Neutrophil (primary cell): Measurements from ENCODE around the gene NSL1.

ENCODE experiments used
- H3K27ac ChIP-seq: fragments of 200-600 bp; sonication (generic); 2 replicates; pipeline ENCODE4 v1.5.1; 2016; ENCODE audit warnings: mild to moderate bottlenecking, moderate library complexity
- H3K27me3 ChIP-seq: fragments of 200-600 bp; sonication (generic); 2 replicates; pipeline ENCODE4 v1.6.0; 2016; ENCODE audit warnings: mild to moderate bottlenecking
- H3K36me3 ChIP-seq: fragments of 200-600 bp; sonication (generic); 2 replicates; pipeline ENCODE4 v1.5.1; 2017
- H3K4me1 ChIP-seq, 2 experiments: fragments of 200-600 bp in 1 of 2; sonication (generic) in 1 of 2; 1 replicate in 1 of 2; 2 replicates in 1 of 2; pipeline versions ENCODE4 v1.5.1 to v1.6.1; 2013 to 2016; ENCODE audit warnings: low read depth in 1 of 2, low read length in 1 of 2, mild to moderate bottlenecking in 1 of 2, moderate library complexity in 1 of 2; ENCODE audit not compliant: control insufficient read depth in 1 of 2, insufficient read depth in 1 of 2
- H3K4me3 ChIP-seq, 2 experiments: fragments of 200-600 bp in 1 of 2; sonication (generic) in 1 of 2; 1 replicate in 1 of 2; 2 replicates in 1 of 2; pipeline ENCODE4 v1.5.1; 2013 to 2016; ENCODE audit warnings: low read depth in 1 of 2, low read length in 1 of 2, mild to moderate bottlenecking in 1 of 2, moderate library complexity in 1 of 2
- H3K9me3 ChIP-seq: fragments of 200-600 bp; sonication (generic); 2 replicates; pipeline ENCODE4 v1.5.1; 2016
- TF ChIP-seq, protein P1 (sequence below): fragments of 200-600 bp; sonication (generic); IDR thresholded peaks from 2 replicates; pipeline ENCODE4 v1.5.1; 2016; ENCODE audit warnings: antibody characterized with exemption

NSL1 gene

GRCh38 chr1:212685429-212685828, 106.1 kb downstream of the NSL1 start:
- Histone ChIP-seq H3K27ac (peak overlapping the region; percentile 18), H3K9me3 (no peaks in the 10 kb centered on the region), H3K36me3 (no peaks in the 10 kb centered on the region), H3K4me1 (peaks cover 49 to 54% of the 10 kb centered on the region in 2 experiments), H3K27me3 (no peaks in the 10 kb centered on the region), H3K4me3 (no peak overlapping the region)
- TF ChIP-seq, protein P1, sequence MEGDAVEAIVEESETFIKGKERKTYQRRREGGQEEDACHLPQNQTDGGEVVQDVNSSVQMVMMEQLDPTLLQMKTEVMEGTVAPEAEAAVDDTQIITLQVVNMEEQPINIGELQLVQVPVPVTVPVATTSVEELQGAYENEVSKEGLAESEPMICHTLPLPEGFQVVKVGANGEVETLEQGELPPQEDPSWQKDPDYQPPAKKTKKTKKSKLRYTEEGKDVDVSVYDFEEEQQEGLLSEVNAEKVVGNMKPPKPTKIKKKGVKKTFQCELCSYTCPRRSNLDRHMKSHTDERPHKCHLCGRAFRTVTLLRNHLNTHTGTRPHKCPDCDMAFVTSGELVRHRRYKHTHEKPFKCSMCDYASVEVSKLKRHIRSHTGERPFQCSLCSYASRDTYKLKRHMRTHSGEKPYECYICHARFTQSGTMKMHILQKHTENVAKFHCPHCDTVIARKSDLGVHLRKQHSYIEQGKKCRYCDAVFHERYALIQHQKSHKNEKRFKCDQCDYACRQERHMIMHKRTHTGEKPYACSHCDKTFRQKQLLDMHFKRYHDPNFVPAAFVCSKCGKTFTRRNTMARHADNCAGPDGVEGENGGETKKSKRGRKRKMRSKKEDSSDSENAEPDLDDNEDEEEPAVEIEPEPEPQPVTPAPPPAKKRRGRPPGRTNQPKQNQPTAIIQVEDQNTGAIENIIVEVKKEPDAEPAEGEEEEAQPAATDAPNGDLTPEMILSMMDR = no peak

DNA sequence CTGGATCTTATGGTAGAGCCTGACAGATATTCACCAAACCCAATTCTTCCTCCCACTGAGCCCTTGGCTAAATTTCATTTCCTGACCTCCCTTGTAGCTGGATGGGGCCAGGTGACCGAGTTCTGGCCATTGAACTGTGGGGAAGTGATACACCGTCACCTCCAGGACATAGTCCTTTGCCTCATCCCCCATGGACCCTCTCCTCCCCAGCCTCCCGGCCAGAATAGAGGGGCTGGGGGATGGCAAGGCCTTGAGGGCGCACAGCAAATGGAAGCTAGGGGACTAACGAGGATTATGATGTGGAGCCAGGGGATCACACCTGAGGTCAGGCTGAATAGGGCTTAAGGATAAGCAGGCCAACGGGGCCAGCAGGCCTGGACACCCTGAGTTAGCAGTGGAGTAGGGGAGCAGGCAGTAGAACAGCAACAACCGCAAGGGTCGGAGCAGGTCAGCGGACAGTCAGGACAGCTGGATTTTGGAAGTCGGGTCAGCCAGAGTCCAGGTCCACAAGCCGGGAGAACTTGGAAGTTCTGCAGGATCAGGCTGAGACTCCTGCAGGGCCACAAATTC, 107.0 kb downstream of the NSL1 start:
- Histone ChIP-seq H3K9me3 (no peaks in the 10 kb centered on the region), H3K4me3 (no peak overlapping the region), H3K27ac (peak overlapping the region; percentile 85), H3K4me1 (peaks cover 49 to 57% of the 10 kb centered on the region in 2 experiments), H3K36me3 (no peaks in the 10 kb centered on the region), H3K27me3 (no peaks in the 10 kb centered on the region)
- TF ChIP-seq, protein P1 = no peak

DNA sequence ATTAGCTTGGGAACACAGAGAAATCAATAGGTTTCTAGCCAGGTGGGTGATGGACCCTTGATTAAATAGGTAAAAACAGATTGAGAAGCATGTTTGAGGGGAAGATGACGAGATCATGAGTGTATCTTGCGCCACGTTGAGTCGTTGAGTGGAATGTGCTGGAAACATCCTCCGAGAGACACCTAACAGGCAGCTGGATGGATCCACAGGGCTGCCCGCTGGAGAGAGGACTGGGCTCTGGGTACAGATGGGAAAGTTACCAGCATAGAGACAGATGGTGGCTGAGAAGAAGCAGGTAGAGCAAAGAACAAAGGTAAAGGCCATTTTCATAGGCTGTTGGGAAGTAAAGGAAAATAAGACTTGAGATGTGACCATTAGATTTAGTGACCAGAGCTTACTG, 107.5 kb downstream of the NSL1 start:
- TF ChIP-seq, protein P1 = no peak
- Histone ChIP-seq H3K9me3 (no peaks in the 10 kb centered on the region), H3K27me3 (no peaks in the 10 kb centered on the region), H3K27ac (peak overlapping the region; percentile 85), H3K4me1 (peaks cover 49 to 57% of the 10 kb centered on the region in 2 experiments), H3K4me3 (peak overlapping the region; percentile 41 to 45), H3K36me3 (no peaks in the 10 kb centered on the region)

DNA sequence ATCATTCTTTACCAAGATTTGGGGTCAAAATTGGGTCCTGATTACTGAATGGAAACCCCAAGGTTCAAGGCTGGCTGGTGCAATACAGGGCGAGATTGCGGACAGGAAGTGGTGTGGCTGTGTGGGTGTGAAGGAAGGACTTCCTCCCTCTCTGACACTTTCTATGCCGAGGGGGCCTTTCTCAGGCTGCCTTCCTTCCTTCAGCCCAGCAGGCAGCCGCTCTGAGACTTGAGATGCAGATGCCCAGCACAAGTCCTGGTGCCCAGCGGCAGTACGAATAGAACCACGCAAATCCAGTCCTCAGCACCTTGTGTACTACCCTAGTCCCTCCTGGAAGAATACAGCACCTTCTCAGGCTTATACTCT, 108.2 kb downstream of the NSL1 start:
- Histone ChIP-seq H3K4me3 (peak overlapping the region; percentile 41 to 45), H3K9me3 (no peaks in the 10 kb centered on the region), H3K27me3 (no peaks in the 10 kb centered on the region), H3K4me1 (peaks cover 49 to 57% of the 10 kb centered on the region in 2 experiments), H3K36me3 (no peaks in the 10 kb centered on the region), H3K27ac (peak overlapping the region; percentile 85)
- TF ChIP-seq, protein P1 = no peak

GRCh38 chr1:212680680-212681389, 110.7 kb downstream of the NSL1 start:
- Histone ChIP-seq H3K9me3 (no peaks in the 10 kb centered on the region), H3K36me3 (no peaks in the 10 kb centered on the region), H3K27me3 (no peaks in the 10 kb centered on the region), H3K27ac (no peak overlapping the region), H3K4me3 (no peak overlapping the region), H3K4me1 (peaks cover 49 to 53% of the 10 kb centered on the region in 2 experiments)
- TF ChIP-seq, protein P1 = no peak
